ENCODE results near the gene S100A4. TPM values are rescaled to one million over a fixed set of nuclear protein-coding genes. Genes with fewer than 3 reads are reported as not detected.
"Not testable (repeated sequence)": the region's sequence is repeated elsewhere in the genome, so short reads cannot be mapped to it uniquely, and the experiment has no call there.

The S100A4 gene
- total RNA-seq, 2 experiments from 2014 or later: 898 to 906 TPM

DNA sequence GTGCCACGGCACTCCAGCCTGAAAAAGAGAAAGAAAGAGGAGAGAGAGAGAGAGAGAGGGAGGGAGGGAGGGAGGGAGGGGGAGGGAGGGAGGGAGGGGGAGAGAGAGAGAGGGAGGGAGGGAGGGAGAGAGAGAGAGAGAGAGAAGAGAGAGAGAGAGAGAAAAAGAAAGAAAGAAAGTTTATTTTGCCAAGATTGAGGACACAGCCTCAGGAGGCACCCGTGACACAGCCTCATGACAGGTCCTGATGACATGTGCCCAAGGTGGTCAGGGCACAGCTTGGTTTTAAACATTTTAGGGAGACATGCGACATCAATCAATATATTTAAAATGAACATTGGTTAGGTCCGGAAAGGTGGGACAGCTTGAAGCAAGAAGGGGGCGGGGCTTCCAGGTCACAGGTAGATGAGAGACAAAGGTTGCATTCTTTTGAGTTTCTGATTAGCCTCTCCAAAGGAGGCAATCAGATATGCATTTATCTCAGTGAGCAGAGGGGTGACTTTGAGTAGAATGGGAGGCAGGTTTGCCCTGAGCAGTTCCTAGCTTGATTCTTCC is 25.4 kb downstream of the S100A4 start:
- H3K9me3 Mint-ChIP-seq (ENCODE audit: low read depth); DNase-seq; H3K27me3 Mint-ChIP-seq; H3K27ac Mint-ChIP-seq; H3K4me3 Mint-ChIP-seq; ATAC-seq; H3K36me3 Mint-ChIP-seq: not testable (repeated sequence)
- CTCF ChIA-PET: interaction anchor here (0.6 to 2.8 kb wide), 9 partner anchors 9 to 115 kb away, joined by 3 to 20 read pairs (median 4); partner anchors contain the start of genes S100A2, S100A4 and S100A5
- H3K4me1 Mint-ChIP-seq: peaks cover 13% of the 10 kb centered on the region

DNA sequence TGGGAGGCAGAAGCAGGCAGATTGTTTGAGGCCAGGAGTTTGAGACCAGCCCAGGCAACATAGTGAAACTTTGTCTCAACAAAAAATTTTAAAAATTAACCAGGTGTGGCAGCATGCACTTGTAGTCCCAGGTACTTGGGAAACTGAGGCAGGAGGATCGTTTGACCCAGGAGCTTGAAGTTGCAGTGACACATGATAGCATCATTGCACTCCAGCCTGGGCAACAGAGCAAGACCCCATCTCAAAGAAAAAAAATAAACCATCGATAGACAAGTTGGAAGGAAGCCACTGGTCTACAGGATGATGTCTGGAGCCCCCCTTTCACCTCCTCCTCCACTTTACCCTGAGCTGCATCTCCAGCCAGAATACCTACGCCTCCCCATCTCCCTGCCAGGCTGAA is 26.4 kb downstream of the S100A4 start:
- Mint-ChIP-seq H3K9me3 (ENCODE audit: low read depth) (no peaks in the 10 kb centered on the region), H3K36me3 (peaks cover 1% of the 10 kb centered on the region), H3K4me3 (no peak overlapping the region), H3K27me3 (no peaks in the 10 kb centered on the region), H3K27ac (no peak overlapping the region), H3K4me1 (peaks cover 13% of the 10 kb centered on the region)
- DNase-seq (no peak), ATAC-seq (no peak)
- CTCF ChIA-PET: interaction anchor here (1.4 to 2.8 kb wide), 3 partner anchors 8 to 116 kb away, joined by 3 to 20 read pairs (median 4); partner anchors contain the start of gene S100A2

DNA sequence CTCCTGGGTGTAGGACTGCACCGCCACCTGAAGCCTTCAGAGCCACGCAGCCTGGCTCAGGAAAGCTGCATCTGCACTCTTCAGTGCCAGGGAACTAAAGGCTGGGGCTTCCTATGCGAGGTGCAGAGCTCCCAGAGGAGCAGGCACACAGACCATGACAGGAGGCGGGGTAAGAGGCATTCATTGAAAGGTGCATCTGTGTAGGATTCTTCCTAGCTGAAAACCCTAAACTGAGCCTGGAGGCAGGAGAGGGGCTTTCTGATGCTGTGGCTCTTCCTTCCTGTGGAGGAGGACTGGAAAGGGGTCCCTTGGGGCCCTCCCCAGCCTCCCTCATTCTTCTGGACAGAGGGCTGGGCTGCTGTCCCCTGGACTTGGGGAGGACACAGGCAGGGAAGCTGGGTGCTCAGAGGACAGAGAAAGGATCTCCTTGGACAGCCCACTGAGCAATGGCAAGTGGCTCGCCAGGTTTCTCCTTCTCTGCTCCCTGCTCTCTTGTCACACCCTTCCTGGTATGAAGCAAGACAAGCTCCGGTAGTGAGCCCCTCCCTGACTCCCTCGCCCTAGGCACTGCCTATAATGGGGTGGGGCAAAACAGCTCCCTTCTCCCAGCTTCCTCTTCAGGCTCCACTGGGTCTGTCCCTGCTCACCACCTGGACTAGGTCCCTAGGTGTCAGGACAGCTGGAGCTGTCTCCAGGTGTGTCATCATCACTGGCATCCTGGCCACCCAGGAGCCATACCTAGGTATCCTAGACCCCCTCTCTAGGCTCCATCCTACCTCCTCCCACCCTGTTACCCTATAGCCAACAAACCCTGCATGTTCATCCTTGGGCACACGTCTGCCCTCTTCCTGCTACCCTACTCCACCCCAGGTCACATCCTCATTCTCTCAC is 29.9 kb downstream of the S100A4 start:
- Mint-ChIP-seq H3K4me1 (peaks cover 21% of the 10 kb centered on the region), H3K4me3 (no peak overlapping the region), H3K27ac (no peak overlapping the region), H3K27me3 (no peaks in the 10 kb centered on the region), H3K9me3 (ENCODE audit: low read depth) (no peaks in the 10 kb centered on the region), H3K36me3 (no peaks in the 10 kb centered on the region)
- CTCF ChIA-PET: interaction anchor here (0.9 to 2.2 kb wide), 6 partner anchors 12 to 234 kb away, joined by 3 to 18 read pairs (median 4); no protein-coding TSS in a partner anchor
- no peak for ATAC-seq
- no peak for DNase-seq

DNA sequence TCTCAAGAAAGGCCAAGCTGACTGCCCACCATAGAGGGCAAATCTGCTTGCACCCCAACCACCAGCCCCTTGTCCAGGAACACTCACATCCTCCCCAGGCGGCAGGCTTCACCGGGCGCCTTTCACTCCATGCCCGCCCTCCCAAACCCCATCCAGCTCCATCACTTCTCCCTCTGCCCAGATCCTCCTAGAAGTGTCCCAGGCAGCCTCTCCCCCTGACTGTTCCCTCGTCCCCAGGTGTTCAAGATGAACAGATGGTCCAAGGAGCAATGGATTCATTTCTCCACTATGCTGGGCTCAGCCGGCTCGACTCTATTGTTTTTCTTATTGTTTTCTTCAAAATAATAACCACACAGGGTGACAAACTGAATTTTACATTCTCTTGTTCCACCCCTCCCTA is 31.9 kb downstream of the S100A4 start:
- no peak overlapping the region for H3K4me3 Mint-ChIP-seq
- ATAC-seq: no peak
- no peak for DNase-seq
- CTCF ChIA-PET: interaction anchor here (2.3 to 8.8 kb wide), 2 partner anchors 19 to 57 kb away, joined by 13 to 167 read pairs; no protein-coding TSS in a partner anchor
- H3K4me1 Mint-ChIP-seq: peaks cover 28% of the 10 kb centered on the region
- no peaks in the 10 kb centered on the region for H3K9me3 Mint-ChIP-seq (ENCODE audit: low read depth)
- no peaks in the 10 kb centered on the region for H3K36me3 Mint-ChIP-seq
- H3K27me3 Mint-ChIP-seq: no peaks in the 10 kb centered on the region
- no peak overlapping the region for H3K27ac Mint-ChIP-seq

DNA sequence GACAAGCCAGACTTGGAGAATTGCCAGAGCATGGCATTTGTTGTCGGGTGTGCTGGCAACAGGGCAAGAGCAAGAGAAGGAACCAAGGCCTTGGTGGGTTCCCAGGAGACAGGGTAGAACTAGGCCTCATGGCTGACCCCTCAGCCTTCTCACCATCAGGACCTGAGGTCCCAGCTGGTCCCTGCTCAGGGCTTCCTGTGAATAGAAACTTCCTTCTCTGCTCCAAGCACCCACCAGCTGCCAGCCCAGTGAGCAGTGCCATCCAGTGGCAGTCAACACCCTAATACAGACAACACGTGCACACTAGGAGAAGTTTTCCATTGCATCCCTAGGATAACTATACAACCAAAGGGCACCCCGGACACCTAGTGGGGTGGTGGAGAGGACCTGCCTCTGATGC is 32.6 kb downstream of the S100A4 start:
- CTCF ChIA-PET: interaction anchor here (2.3 to 8.8 kb wide), 2 partner anchors 20 to 58 kb away, joined by 13 to 167 read pairs; no protein-coding TSS in a partner anchor
- Mint-ChIP-seq H3K4me3 (no peak overlapping the region), H3K9me3 (ENCODE audit: low read depth) (no peaks in the 10 kb centered on the region), H3K36me3 (no peaks in the 10 kb centered on the region), H3K27ac (no peak overlapping the region), H3K27me3 (no peaks in the 10 kb centered on the region), H3K4me1 (peaks cover 25% of the 10 kb centered on the region)
- DNase-seq (peak; percentile 25), ATAC-seq (no peak)

DNA sequence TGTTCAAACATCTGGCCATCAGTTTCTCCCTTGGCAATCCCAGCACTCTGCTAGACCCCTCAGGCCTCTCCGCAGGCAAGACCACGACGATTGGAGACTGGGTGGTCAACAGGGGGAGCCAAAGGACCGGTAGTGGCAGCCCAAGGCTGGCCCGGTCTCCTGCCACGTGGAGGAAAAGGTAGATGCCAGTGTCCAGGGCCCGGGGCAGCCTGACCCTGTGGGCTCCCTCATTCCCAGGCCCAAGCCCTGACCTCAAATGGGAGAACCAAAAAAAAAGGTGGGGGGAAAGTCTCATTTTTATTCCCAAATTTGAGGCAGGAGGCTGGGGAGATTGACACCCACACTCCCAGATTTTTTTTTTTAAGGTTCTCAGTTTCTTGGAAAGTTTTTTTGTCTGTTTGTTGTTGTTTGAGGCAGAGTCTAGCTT is 34.6 kb downstream of the S100A4 start:
- Mint-ChIP-seq H3K27me3 (no peaks in the 10 kb centered on the region), H3K4me3 (no peak overlapping the region), H3K27ac (peak overlapping the region; percentile 55), H3K36me3 (no peaks in the 10 kb centered on the region), H3K4me1 (peaks cover 23% of the 10 kb centered on the region), H3K9me3 (ENCODE audit: low read depth) (no peaks in the 10 kb centered on the region)
- ATAC-seq (peak; percentile 94), DNase-seq (peak; percentile 87)
- CTCF ChIA-PET: interaction anchor here (0.7 to 8.8 kb wide), 34 partner anchors 9 to 476 kb away, joined by 3 to 167 read pairs (median 6); partner anchors contain the start of genes CHTOP, ILF2, NPR1 and RAB13

DNA sequence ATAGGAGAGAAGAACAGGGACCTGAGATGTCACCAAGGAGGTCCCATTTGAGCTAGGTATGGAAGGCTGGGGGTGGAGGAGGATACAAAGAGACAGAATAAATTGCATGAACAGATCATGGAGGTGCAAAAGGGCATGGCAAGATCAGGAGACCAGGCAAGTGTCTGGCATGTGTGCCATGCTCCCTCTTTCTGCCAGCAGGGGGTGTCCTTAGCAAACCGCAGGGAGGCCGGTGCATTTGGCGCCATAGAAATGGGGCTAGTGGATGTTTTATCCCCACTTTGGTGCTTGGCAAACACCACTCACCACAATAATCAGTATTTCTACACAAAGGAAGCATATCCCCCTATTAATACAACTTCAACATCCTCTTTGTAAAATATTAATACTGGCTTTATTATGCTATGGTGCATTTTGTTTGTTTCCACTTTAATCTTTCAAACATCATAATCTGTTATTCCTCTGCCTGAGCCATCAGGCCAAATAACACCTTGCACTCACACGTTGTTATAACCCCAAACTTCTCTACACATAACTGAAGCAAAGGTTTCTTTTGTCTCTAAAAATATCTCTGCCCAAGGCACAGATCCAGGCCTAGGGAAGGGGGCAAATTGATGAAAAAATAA is 35.8 kb downstream of the S100A4 start:
- ATAC-seq: peak; percentile 58
- H3K4me3 Mint-ChIP-seq: no peak overlapping the region
- H3K9me3 Mint-ChIP-seq (ENCODE audit: low read depth): no peaks in the 10 kb centered on the region
- peaks cover 21% of the 10 kb centered on the region for H3K4me1 Mint-ChIP-seq
- CTCF ChIA-PET: interaction anchor here (0.9 to 8.8 kb wide), 18 partner anchors 8 to 477 kb away, joined by 3 to 167 read pairs (median 14); partner anchors contain the start of genes CHTOP, RAB13, S100A1 and S100A13
- DNase-seq: peak; percentile 81
- H3K27ac Mint-ChIP-seq: no peak overlapping the region
- no peaks in the 10 kb centered on the region for H3K27me3 Mint-ChIP-seq
- no peaks in the 10 kb centered on the region for H3K36me3 Mint-ChIP-seq

DNA sequence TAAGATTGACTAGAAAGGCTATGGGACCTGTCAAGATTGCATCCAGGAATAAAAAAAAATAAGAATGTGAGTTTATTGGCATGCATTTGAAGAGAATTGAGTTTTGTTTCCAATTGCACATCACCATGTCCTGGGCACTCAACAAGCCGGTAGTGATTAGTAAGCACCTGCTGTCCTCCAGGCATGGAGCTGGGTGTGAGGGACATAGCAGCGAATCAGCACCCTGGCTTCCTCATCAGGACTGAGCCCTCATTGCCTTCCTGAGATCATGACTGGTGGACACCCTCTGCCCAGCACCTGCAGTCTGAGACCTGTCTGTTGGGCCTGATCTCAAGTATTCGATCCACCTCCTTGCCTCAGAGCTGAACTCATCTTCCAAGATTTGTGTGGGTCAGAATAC is 36.6 kb downstream of the S100A4 start:
- Mint-ChIP-seq H3K4me3 (no peak overlapping the region), H3K27ac (no peak overlapping the region), H3K4me1 (peaks cover 21% of the 10 kb centered on the region), H3K36me3 (no peaks in the 10 kb centered on the region), H3K27me3 (no peaks in the 10 kb centered on the region), H3K9me3 (ENCODE audit: low read depth) (no peaks in the 10 kb centered on the region)
- ATAC-seq (no peak), DNase-seq (no peak)
- CTCF ChIA-PET: interaction anchor here (0.9 to 8.8 kb wide), 9 partner anchors 12 to 125 kb away, joined by 3 to 167 read pairs (median 12); partner anchors contain the start of genes CHTOP, S100A1, S100A13 and S100A6

DNA sequence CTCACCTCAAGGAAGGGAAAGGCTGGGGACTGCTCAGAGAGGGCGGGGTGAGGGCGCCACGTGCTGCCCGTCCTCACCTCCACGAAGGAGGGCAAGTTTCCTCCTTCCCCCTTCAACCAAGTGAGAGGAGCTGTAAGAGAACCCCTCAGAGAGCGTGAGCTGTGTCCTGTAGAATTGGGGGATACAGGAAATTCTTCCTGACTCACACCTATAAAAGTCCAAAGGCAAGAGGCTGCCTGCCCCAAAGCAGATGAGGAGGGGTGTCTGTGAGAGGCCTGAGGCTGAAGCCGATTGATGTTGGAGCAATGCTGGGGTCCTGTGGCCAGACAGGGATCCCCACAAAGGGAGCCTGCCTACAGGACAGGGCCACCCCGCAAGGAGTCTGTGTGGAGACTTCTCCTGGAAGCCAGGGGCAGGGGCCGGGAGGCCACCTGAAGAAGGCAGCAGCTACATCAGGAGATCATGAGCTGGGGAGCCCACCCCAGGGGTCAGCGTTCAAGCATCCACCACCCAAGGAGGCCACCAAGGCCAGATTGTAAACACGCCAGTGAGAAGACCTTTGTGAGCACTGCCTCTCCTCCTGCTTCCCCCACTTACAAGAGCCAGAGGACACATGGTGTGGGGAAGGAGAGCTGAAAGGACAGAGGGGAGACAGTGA is 37.6 kb downstream of the S100A4 start:
- Mint-ChIP-seq H3K27ac (no peak overlapping the region), H3K9me3 (ENCODE audit: low read depth) (no peaks in the 10 kb centered on the region), H3K4me1 (peaks cover 17% of the 10 kb centered on the region), H3K4me3 (no peak overlapping the region), H3K36me3 (no peaks in the 10 kb centered on the region), H3K27me3 (no peaks in the 10 kb centered on the region)
- CTCF ChIA-PET: interaction anchor here (0.7 to 8.8 kb wide), 8 partner anchors 13 to 164 kb away, joined by 3 to 167 read pairs (median 4); partner anchors contain the start of genes CHTOP and S100A6
- DNase-seq: peak; percentile 29
- ATAC-seq: no peak

DNA sequence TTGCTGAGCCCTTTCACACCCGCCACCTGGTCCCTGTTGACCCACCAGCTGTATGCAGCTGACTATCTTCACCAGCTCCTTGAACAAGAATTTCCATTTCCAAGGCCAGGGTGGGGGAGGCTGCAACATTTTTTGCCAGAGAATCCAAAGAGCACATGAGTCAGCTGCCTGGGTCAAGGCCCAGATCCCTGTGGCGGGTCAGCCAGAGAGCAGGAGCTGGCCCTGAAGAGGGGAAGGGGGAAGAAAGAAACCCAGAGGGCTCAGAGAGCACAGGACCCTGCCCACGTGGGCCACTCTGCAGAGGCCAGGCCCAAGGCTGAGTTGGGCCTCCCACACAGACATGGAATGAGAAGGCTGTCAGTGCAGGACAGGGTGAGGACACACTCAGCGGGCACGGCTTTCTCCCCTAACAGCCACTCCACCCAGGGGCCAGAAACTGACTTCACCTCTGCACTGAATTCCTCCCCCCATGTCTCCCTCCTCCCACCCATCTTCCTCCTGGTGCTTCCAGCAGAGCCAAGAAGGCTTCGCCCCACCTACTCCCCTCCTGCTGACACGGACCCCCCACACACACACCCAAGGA is 38.7 kb downstream of the S100A4 start:
- H3K27me3 Mint-ChIP-seq: peaks cover 2% of the 10 kb centered on the region
- no peak overlapping the region for H3K4me3 Mint-ChIP-seq
- ATAC-seq (no peak), DNase-seq (no peak)
- H3K27ac Mint-ChIP-seq: no peak overlapping the region
- peaks cover 14% of the 10 kb centered on the region for H3K4me1 Mint-ChIP-seq
- H3K9me3 Mint-ChIP-seq (ENCODE audit: low read depth): no peaks in the 10 kb centered on the region
- CTCF ChIA-PET: interaction anchor here (8.8 kb wide), 1 partner anchor 64 kb away, joined by 167 read pairs; no protein-coding TSS in a partner anchor
- no peaks in the 10 kb centered on the region for H3K36me3 Mint-ChIP-seq

DNA sequence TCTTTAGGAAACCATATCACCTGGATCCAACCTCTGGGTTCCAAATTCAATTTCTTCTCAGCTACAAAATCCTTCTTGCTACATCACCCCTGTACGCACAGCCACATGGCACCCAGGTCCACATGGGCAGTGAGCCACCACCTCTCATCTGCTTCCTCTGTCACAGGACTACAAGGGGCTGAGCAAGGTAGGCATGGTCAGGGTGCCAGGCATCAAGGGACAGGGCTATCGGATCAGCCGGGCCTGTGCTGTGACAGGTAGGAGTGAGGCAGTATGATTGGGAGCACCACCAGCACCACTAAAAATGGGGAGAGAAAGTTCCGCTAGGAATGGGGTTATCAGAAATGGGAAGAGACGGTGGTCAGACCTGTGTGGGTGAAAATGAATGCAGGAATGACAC is 39.2 kb downstream of the S100A4 start:
- Mint-ChIP-seq H3K27ac (no peak overlapping the region), H3K36me3 (no peaks in the 10 kb centered on the region), H3K4me3 (no peak overlapping the region), H3K9me3 (ENCODE audit: low read depth) (no peaks in the 10 kb centered on the region), H3K4me1 (peaks cover 13% of the 10 kb centered on the region), H3K27me3 (peaks cover 5% of the 10 kb centered on the region)
- CTCF ChIA-PET: interaction anchor here (8.8 kb wide), 1 partner anchor 64 kb away, joined by 167 read pairs; no protein-coding TSS in a partner anchor
- DNase-seq: no peak
- no peak for ATAC-seq

DNA sequence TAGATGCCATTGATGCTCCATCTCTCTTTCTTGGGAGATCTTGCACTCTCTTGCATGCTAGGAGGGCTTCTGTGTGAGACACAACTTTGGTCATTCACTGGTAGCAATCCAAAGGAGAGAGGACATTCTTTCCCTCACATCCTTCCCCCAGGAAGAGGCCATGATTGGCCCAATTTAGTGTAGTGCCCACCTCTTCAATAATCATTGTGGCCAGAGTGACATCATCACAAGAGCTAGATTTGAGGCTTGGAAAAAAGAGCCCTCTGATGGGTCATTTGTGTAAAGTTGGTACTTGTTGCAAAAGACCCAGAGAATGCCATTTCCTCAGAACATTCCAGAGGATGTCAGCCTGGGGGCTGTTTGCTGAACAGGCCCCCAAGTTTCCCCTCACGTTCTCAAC is 40.0 kb downstream of the S100A4 start:
- Mint-ChIP-seq H3K4me3 (no peak overlapping the region), H3K36me3 (no peaks in the 10 kb centered on the region), H3K27me3 (peaks cover 5% of the 10 kb centered on the region), H3K9me3 (ENCODE audit: low read depth) (no peaks in the 10 kb centered on the region), H3K4me1 (peaks cover 5% of the 10 kb centered on the region), H3K27ac (no peak overlapping the region)
- CTCF ChIA-PET: no interaction called here
- peak; percentile 22 for DNase-seq
- no peak for ATAC-seq

All from activated CD8-positive, alpha-beta memory T cell treated with anti-CD3 and anti-CD28 coated beads, Interleukin-2, amount 10 ng/mL, durations not matched to agents 7 days and 5 days (primary cell).